Left ventricle myocardium inferior (tissue), 1 donor: ENCODE results near the gene LATS2. TPM values are rescaled to one million over a fixed set of nuclear protein-coding genes. Genes with fewer than 3 reads are reported as not detected.
A peak's percentile ranks its signal among the peaks of the same experiment; 100 is the strongest.

Experiments used
- DNase-seq: peaks from one replicate; pipeline ENCODE4 v3.0.0-alpha.2; 2020
- H3K27ac ChIP-seq: fragments of 200-600 bp; replicated peaks from 2 replicates; pipeline ENCODE4 v1.8.0; 2021
- H3K27me3 ChIP-seq: fragments of 200-600 bp; 2 replicates; pipeline ENCODE4 v1.8.0; 2021; ENCODE audit warnings: low read depth
- H3K36me3 ChIP-seq: fragments of 200-600 bp; 2 replicates; pipeline ENCODE4 v1.8.0; 2021
- H3K4me1 ChIP-seq: fragments of 200-600 bp; 2 replicates; pipeline ENCODE4 v1.8.0; 2021
- H3K4me3 ChIP-seq: fragments of 200-600 bp; 2 replicates; pipeline ENCODE4 v1.8.0; 2021; ENCODE audit warnings: mild to moderate bottlenecking, moderate library complexity
- H3K9me3 ChIP-seq: fragments of 200-600 bp; replicated peaks from 2 replicates; pipeline ENCODE4 v1.8.0; 2021
- intact Hi-C: fragments of 100-400 bp; cut with micrococcal nuclease; formaldehyde crosslinking; loops from one replicate; pipeline ENCODE4 v1.11.0; 2022
- total RNA-seq: library from RNA; stranded (reverse); fragmentation: NEBNext Ultra II Directional; extraction: Animal tissue kit (Norgen Biotek cat#: 25700); gene quantifications from one replicate; pipeline ENCODE4 v1.2.1, GENCODE V29; 2021
- TF ChIP-seq, protein P1 (sequence below): fragments of 200-600 bp; IDR thresholded peaks from 2 replicates; pipeline ENCODE4 v1.8.0; 2021; ENCODE audit warnings: antibody characterized with exemption, mild to moderate bottlenecking, borderline replicate concordance
- donor health status: DM: no; HTN: yes; CAD: no; lungs with severe emphysema.

Gene LATS2
- total RNA-seq, 1 donor from 2014 or later, result 20.2 TPM

- Histone ChIP-seq H3K9me3 (no peaks in the 10 kb centered on the region), H3K27me3 (no peaks in the 10 kb centered on the region), H3K36me3 (no peaks in the 10 kb centered on the region), H3K4me3 (no peak overlapping the region), H3K4me1 (peaks cover 93% of the 10 kb centered on the region), H3K27ac (peak overlapping the region; percentile 31)
- intact Hi-C loops, result no loop called here
- DNase-seq, result no peak
- TF ChIP-seq, protein P1, sequence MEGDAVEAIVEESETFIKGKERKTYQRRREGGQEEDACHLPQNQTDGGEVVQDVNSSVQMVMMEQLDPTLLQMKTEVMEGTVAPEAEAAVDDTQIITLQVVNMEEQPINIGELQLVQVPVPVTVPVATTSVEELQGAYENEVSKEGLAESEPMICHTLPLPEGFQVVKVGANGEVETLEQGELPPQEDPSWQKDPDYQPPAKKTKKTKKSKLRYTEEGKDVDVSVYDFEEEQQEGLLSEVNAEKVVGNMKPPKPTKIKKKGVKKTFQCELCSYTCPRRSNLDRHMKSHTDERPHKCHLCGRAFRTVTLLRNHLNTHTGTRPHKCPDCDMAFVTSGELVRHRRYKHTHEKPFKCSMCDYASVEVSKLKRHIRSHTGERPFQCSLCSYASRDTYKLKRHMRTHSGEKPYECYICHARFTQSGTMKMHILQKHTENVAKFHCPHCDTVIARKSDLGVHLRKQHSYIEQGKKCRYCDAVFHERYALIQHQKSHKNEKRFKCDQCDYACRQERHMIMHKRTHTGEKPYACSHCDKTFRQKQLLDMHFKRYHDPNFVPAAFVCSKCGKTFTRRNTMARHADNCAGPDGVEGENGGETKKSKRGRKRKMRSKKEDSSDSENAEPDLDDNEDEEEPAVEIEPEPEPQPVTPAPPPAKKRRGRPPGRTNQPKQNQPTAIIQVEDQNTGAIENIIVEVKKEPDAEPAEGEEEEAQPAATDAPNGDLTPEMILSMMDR, result no peak
Measured at GRCh38 chr13:21011378-21011777, 50.0 kb downstream of the LATS2 start.

DNA sequence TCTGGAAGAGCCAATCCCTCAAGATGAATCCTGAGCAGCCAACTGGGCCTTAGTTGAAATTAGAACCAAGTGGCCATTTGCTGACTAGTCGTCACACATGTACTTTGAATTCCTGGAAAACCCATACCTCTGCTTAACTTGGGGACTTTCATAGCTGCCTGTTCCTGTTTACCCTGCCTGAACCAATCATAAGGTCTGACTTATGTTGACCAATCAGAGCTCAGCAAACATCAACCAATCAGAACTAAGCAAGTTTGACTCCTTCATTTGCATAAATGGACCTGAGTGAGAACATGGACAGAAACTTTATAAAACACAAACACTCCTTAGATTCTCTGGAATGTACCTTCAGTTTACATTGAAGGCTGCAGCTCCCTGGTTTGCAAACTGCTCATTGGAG is 50.8 kb downstream of the LATS2 start:
- DNase-seq, result no peak
- H3K4me3 ChIP-seq, result no peak overlapping the region
- peak overlapping the region; percentile 31 for H3K27ac ChIP-seq
- H3K9me3 ChIP-seq, result no peaks in the 10 kb centered on the region
- H3K36me3 ChIP-seq, result no peaks in the 10 kb centered on the region
- intact Hi-C loops, result no loop called here
- TF ChIP-seq, protein P1, result no peak
- H3K27me3 ChIP-seq, result no peaks in the 10 kb centered on the region
- peaks cover 93% of the 10 kb centered on the region for H3K4me1 ChIP-seq

DNA sequence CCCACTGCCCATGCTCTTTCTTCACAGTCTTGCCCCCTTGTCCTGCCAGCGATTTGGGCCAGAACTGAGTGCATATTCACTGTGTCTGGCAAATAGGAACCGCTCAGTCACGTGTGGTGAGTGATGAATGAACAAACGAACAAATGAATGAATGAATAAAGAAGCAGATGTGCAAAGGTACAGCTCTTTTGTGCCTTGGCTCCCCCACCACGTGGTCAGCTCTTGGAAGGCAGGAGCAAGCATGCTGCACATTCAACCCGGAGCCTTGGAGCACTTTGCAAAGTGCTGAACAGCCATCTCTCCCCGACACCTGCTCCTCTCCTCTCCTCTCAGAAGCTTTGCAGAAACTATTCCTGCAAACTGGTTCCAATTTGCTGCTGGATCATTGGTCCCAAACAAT is 52.4 kb downstream of the LATS2 start:
- no peak for DNase-seq
- H3K4me3 ChIP-seq, result no peak overlapping the region
- H3K36me3 ChIP-seq, result no peaks in the 10 kb centered on the region
- H3K4me1 ChIP-seq, result peaks cover 93% of the 10 kb centered on the region
- H3K27me3 ChIP-seq, result no peaks in the 10 kb centered on the region
- TF ChIP-seq, protein P1, result no peak
- H3K9me3 ChIP-seq, result no peaks in the 10 kb centered on the region
- intact Hi-C loops, result no loop called here
- peak overlapping the region; percentile 31 for H3K27ac ChIP-seq

GRCh38 chr13:21008026-21008425 is 53.4 kb downstream of the LATS2 start:
- TF ChIP-seq, protein P1, result no peak
- Histone ChIP-seq H3K4me3 (no peak overlapping the region), H3K36me3 (no peaks in the 10 kb centered on the region), H3K9me3 (no peaks in the 10 kb centered on the region), H3K27me3 (no peaks in the 10 kb centered on the region), H3K4me1 (peaks cover 83% of the 10 kb centered on the region), H3K27ac (no peak overlapping the region)
- DNase-seq, result no peak
- intact Hi-C loops, result no loop called here

- Histone ChIP-seq H3K36me3 (no peaks in the 10 kb centered on the region), H3K4me3 (no peak overlapping the region), H3K27me3 (no peaks in the 10 kb centered on the region), H3K27ac (peak overlapping the region; percentile 58), H3K4me1 (peaks cover 67% of the 10 kb centered on the region), H3K9me3 (peaks cover 4% of the 10 kb centered on the region)
- no peak for DNase-seq
- TF ChIP-seq, protein P1, result no peak
- intact Hi-C loops, result no loop called here
Measured at GRCh38 chr13:21006141-21007005, 55.0 kb downstream of the LATS2 start.
